ENCODE results near the gene C1QC.

Gene C1QC

DNA sequence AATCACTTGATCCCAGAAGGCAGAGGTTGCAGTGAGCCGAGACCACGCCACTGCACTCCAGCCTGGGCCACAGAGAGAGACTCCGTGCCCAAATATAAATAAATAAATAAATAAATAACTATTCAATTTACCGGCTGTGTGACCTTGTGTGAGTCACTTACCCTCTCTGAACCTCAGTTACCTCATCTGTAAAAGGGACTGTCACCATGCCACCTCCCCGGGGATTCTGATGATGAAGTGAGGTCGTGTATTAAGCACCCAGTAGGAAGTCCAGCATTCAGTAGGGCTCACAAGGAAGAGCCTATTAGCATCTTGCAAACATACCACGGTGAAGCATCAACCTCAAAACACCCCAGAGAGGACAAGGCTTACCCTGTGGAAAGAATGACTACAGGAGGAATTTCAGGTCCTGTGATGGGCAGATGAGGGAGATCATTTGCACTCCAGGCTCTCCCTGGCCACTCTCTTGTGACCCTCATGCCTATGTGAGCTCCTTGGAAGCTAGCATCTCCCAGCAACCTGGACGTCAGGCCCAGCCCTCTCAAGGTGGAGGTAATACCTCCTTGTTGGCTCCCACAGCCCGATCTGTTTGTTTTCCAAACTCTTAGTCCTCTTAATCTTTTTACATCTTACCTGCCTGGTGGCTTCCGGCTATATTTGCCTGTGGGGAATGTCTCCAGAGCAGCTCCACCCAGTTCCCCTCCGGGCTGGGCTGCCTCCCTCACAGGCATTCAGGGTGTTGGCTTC is 14.6 kb upstream of the C1QC start:
- Mint-ChIP-seq H3K9me3 (no peaks in the 10 kb centered on the region), H3K27me3 (peaks cover 23% of the 10 kb centered on the region)

GRCh38 chr1:22629886-22630285 is 13.5 kb upstream of the C1QC start:
- ATAC-seq (ENCODE audit: low read depth) (no peak), DNase-seq (ENCODE audit: low spot score in 2 of 2) (no peak)
- H3K27me3 Mint-ChIP-seq = peaks cover 22% of the 10 kb centered on the region
- H3K36me3 Mint-ChIP-seq = no peaks in the 10 kb centered on the region
- no peaks in the 10 kb centered on the region for H3K4me1 Mint-ChIP-seq
- no peak overlapping the region for H3K4me3 Mint-ChIP-seq
- H3K27ac Mint-ChIP-seq = no peak overlapping the region
- H3K9me3 Mint-ChIP-seq = no peaks in the 10 kb centered on the region

More for the DNA sequence above, 14.6 kb upstream of the C1QC start:
- no peak for ATAC-seq (ENCODE audit: low read depth)
- no peak for DNase-seq (ENCODE audit: low spot score in 2 of 2)
- no peak overlapping the region for H3K4me3 Mint-ChIP-seq
- H3K36me3 Mint-ChIP-seq = no peaks in the 10 kb centered on the region
- H3K4me1 Mint-ChIP-seq = no peaks in the 10 kb centered on the region
- no peak overlapping the region for H3K27ac Mint-ChIP-seq

DNA sequence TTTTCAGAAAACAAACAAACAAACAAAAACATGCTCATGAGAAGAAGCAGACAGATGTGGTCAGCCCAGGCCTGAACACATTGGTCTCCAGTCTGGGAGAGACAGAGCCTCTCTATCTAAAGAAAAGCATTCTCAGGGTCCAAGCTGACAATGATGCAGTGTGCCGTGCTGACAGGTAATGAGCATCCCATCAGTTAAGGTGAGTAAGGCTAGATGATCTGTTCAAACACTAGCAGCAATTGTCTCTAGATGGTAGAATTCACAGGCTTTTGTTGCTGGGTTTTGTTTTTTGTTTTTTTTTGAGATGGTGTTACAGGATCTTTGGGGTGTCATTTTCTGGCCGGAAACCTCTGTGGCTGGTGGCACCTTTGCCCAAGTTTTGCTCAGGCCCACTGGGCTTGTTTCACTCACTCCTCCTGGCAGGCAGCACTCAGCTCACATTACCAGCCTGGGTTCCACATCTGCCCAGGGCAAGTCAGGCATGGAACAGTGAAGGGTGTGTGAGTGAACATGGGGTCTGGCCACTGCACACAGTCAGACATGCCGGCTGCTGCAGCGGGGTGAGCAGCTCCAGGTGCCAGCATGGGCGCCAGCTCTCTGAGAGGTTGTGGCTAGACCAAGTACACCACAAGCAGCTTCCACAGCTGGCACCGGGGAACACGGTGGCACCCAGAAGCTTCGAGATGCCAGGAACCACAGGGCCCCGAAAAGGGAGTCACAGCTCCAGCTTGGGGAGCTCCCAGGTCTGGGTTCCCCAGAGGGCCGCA is 9.6 kb upstream of the C1QC start:
- DNase-seq (ENCODE audit: low spot score in 2 of 2) = no peak
- Mint-ChIP-seq H3K27me3 (peaks cover 18% of the 10 kb centered on the region), H3K9me3 (no peaks in the 10 kb centered on the region), H3K36me3 (no peaks in the 10 kb centered on the region), H3K4me3 (no peak overlapping the region), H3K4me1 (peaks cover 3% of the 10 kb centered on the region), H3K27ac (no peak overlapping the region)
- ATAC-seq (ENCODE audit: low read depth) = no peak

DNA sequence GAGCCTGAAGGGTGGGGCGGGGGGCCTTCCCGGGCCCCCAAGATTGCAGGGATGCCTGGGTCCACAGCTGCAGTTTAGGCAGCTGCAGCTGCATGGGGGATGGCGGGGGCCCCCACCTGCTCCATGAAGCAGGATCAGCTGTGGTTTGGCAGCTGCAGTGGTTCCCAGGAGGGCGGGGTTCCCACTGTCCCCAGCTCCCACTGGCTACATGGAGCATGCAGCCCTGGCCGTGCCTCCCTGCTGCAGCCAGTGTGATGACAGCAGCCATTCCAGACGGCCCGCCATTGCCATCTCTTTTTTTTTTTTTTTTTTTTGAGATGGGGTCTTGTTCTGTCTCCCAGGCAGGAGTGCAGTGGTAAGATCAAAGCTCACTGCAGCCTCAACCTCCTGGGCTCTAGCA is 8.0 kb upstream of the C1QC start:
- DNase-seq (ENCODE audit: low spot score in 2 of 2) (no peak), ATAC-seq (ENCODE audit: low read depth) (no peak)
- H3K27ac Mint-ChIP-seq = no peak overlapping the region
- no peak overlapping the region for H3K4me3 Mint-ChIP-seq
- H3K4me1 Mint-ChIP-seq = peaks cover 3% of the 10 kb centered on the region
- H3K9me3 Mint-ChIP-seq = no peaks in the 10 kb centered on the region
- H3K36me3 Mint-ChIP-seq = no peaks in the 10 kb centered on the region
- H3K27me3 Mint-ChIP-seq = peaks cover 14% of the 10 kb centered on the region

- no peak for DNase-seq (ENCODE audit: low spot score in 2 of 2)
- H3K4me1 Mint-ChIP-seq = peaks cover 6% of the 10 kb centered on the region
- ATAC-seq (ENCODE audit: low read depth) = no peak
- no peaks in the 10 kb centered on the region for H3K36me3 Mint-ChIP-seq
- H3K9me3 Mint-ChIP-seq = no peaks in the 10 kb centered on the region
- no peak within 1 kb of the TSS for H3K4me3 Mint-ChIP-seq
- peaks cover 19% of the 10 kb centered on the region for H3K27me3 Mint-ChIP-seq
- no peak within 1 kb of the TSS for H3K27ac Mint-ChIP-seq
These were observed 7.1 kb upstream of the C1QC start, which contains the start of gene C1QA for GRCh38 chr1:22636353-22636752. Gene C1QA (plus strand): TSS chr1:22636628. CDS start chr1:22637617, 989 bp downstream.

- Mint-ChIP-seq H3K27me3 (peaks cover 19% of the 10 kb centered on the region), H3K4me3 (no peak overlapping the region), H3K4me1 (peaks cover 6% of the 10 kb centered on the region), H3K27ac (no peak overlapping the region), H3K9me3 (no peaks in the 10 kb centered on the region), H3K36me3 (no peaks in the 10 kb centered on the region)
- DNase-seq (ENCODE audit: low spot score in 2 of 2) (no peak), ATAC-seq (ENCODE audit: low read depth) (no peak)
These were observed 6.5 kb upstream of the C1QC start for GRCh38 chr1:22636927-22637326.

DNA sequence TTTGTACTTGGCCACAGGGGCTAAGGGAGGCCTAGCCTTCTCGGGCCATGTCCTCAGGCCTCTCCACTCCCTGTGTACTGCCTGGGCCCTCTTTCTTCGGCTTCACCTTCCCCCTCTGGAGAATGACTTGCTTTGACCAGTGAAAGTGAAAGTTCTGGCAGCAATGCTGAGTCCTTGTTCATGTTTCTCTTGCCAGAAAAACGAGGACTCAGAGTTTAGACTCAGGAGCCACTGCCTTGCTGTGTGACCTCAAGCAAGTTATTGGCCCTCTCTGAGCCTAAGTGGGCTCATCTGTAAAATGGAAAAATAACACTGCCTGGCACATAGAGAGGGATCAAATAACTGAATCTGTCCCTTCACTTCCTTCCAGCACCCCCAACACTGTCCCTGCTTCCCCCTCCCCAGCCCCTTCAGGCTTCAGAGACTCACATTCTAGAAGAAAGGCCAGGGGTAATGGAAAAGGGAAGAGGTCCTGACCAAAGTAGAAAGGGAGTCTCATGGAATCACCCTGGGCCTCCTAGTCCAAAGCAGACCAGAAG is 5.5 kb upstream of the C1QC start:
- ATAC-seq (ENCODE audit: low read depth) (no peak), DNase-seq (ENCODE audit: low spot score in 2 of 2) (no peak)
- Mint-ChIP-seq H3K4me3 (no peak overlapping the region), H3K4me1 (peaks cover 6% of the 10 kb centered on the region), H3K27ac (no peak overlapping the region), H3K27me3 (peaks cover 17% of the 10 kb centered on the region), H3K36me3 (no peaks in the 10 kb centered on the region), H3K9me3 (no peaks in the 10 kb centered on the region)

GRCh38 chr1:22638476-22639234 is 4.8 kb upstream of the C1QC start:
- no peaks in the 10 kb centered on the region for H3K36me3 Mint-ChIP-seq
- H3K4me3 Mint-ChIP-seq = no peak overlapping the region
- DNase-seq (ENCODE audit: low spot score in 2 of 2) (no peak), ATAC-seq (ENCODE audit: low read depth) (no peak)
- no peak overlapping the region for H3K27ac Mint-ChIP-seq
- peaks cover 6% of the 10 kb centered on the region for H3K4me1 Mint-ChIP-seq
- peaks cover 15% of the 10 kb centered on the region for H3K27me3 Mint-ChIP-seq
- no peaks in the 10 kb centered on the region for H3K9me3 Mint-ChIP-seq

- ATAC-seq (ENCODE audit: low read depth) (peak; percentile 38), DNase-seq (ENCODE audit: low spot score in 2 of 2) (no peak)
- H3K9me3 Mint-ChIP-seq = no peaks in the 10 kb centered on the region
- H3K27ac Mint-ChIP-seq = no peak overlapping the region
- H3K27me3 Mint-ChIP-seq = peaks cover 13% of the 10 kb centered on the region
- H3K4me3 Mint-ChIP-seq = no peak overlapping the region
- H3K36me3 Mint-ChIP-seq = no peaks in the 10 kb centered on the region
- peaks cover 6% of the 10 kb centered on the region for H3K4me1 Mint-ChIP-seq
These were observed 4.1 kb upstream of the C1QC start for GRCh38 chr1:22639286-22639685.

DNA sequence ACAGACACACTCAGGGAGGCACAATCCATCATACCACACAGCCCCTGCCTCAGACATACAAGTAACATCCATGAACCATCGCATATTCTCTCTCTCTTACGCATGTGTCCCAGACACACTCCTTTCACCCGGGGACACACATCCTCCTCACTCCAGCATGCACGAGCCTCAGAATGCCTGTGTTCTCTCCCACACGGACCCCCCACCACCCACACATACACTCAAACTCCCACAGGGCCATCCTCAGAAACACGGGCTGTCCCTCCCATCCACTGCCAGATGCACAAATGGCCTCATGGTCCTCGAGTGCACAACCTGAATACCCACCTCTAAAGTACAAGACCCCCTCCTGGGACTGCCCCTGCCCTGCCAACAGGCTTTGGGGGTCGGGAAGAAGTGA is 2.2 kb upstream of the C1QC start:
- Mint-ChIP-seq H3K4me1 (peaks cover 6% of the 10 kb centered on the region), H3K27ac (no peak overlapping the region), H3K9me3 (no peaks in the 10 kb centered on the region), H3K4me3 (no peak overlapping the region), H3K36me3 (no peaks in the 10 kb centered on the region), H3K27me3 (peaks cover 17% of the 10 kb centered on the region)
- no peak for DNase-seq (ENCODE audit: low spot score in 2 of 2)
- ATAC-seq (ENCODE audit: low read depth) = no peak

DNA sequence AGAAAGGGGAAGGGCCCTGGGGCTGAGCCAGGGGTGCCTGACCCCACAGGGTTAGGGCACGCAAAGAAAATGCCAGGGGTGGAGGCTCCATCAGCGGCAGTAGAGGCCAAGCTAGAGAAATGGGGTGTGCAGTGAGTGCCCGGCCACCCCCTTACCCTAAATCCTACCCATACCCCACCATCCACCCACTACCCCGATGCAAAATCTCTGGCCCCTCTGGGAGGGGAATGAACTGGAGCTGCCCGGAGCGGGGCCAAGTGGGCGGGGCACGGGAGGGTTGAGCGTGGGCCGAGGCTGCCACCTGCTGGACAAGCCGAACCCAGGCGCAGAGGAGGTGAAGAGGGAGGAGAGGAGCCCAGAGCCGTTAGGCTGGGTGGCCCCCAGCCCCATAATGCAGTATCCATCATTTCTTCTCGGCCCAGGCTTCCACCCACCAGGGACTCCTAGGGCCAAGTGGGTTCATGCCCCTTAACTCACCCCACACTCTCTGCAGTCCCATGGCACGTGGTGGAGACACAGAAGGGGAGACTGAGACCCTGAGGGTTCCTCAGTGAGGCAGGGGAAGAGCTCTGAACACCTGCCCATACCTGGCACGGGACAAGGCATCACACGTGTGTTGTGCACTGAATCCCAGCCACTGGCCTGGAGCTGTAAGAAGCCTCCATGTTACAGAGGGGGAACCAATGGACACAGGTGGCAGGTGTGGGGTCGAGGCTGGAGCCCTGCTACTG is 1.4 kb upstream of the C1QC start:
- Mint-ChIP-seq H3K36me3 (no peaks in the 10 kb centered on the region), H3K27me3 (peaks cover 14% of the 10 kb centered on the region), H3K4me1 (peaks cover 3% of the 10 kb centered on the region), H3K9me3 (no peaks in the 10 kb centered on the region), H3K4me3 (no peak overlapping the region), H3K27ac (no peak overlapping the region)
- ATAC-seq (ENCODE audit: low read depth) (peak; percentile 90), DNase-seq (ENCODE audit: low spot score in 2 of 2) (peak; percentile 68 to 75)

GRCh38 chr1:22643928-22644327 is 495 bp downstream of the C1QC start:
- ATAC-seq (ENCODE audit: low read depth) (no peak), DNase-seq (ENCODE audit: low spot score in 2 of 2) (no peak)
- no peaks in the 10 kb centered on the region for H3K9me3 Mint-ChIP-seq
- peaks cover 11% of the 10 kb centered on the region for H3K27me3 Mint-ChIP-seq
- peaks cover 3% of the 10 kb centered on the region for H3K4me1 Mint-ChIP-seq
- H3K27ac Mint-ChIP-seq = no peak overlapping the region
- H3K4me3 Mint-ChIP-seq = no peak overlapping the region
- H3K36me3 Mint-ChIP-seq = no peaks in the 10 kb centered on the region

GRCh38 chr1:22645931-22646330 is 2.5 kb downstream of the C1QC start:
- Mint-ChIP-seq H3K4me3 (no peak overlapping the region), H3K27me3 (peaks cover 12% of the 10 kb centered on the region), H3K4me1 (peaks cover 3% of the 10 kb centered on the region), H3K36me3 (no peaks in the 10 kb centered on the region), H3K9me3 (no peaks in the 10 kb centered on the region), H3K27ac (no peak overlapping the region)
- DNase-seq (ENCODE audit: low spot score in 2 of 2) (no peak), ATAC-seq (ENCODE audit: low read depth) (no peak)
